HCT116 (cell line): ENCODE results near the gene PDHX. TPM values are rescaled to one million over a fixed set of nuclear protein-coding genes. Genes with fewer than 3 reads are reported as not detected.

Source experiments
- ATAC-seq: fragments of 200-7000 bp; cut with Tn5 transposase; 2 replicates; pipeline ENCODE4 v1.9.1; 2020; ENCODE audit warnings: mild to moderate bottlenecking, moderate library complexity
- BruUV-seq: library from RNA; stranded (reverse); fragments of 400-500 nt; replicated peaks from 2 replicates; lab custom pipeline; 2021; lab: Mats Ljungman, UMichigan
- CTCF ChIA-PET: fragments of 300-600 bp; sonication (Branson Sonifier 250); formaldehyde crosslinking; loops from one replicate; lab custom pipeline; 2021; ENCODE audit warnings: antibody characterized with exemption; lab: Charles Lee
- POLR2A ChIA-PET: fragments of 300-600, 350-600 bp; sonication (Branson Sonifier 250); formaldehyde crosslinking; loops from one replicate; lab custom pipeline; 2021; ENCODE audit warnings: antibody characterized with exemption; lab: Charles Lee
- RAD21 ChIA-PET, 2 experiments: fragments of 300-600 bp; sonication (Branson Sonifier 250); formaldehyde crosslinking; loops; one replicate each; lab custom pipeline; 2023; ENCODE audit warnings: low total read pairs in 2 of 2; ENCODE audit not compliant: uncharacterized antibody in 2 of 2, unreplicated experiment in 2 of 2, low non-redundant PET in 1 of 2; lab: Charles Lee
- DNase-seq: peaks from one replicate; pipeline ENCODE4 v3.0.0-alpha.2; 2010; ENCODE audit warnings: low read depth, low spot score
- H2AFZ ChIP-seq: fragments of 200-600 bp; shearing (Covaris generic), sonication (generic); 2 replicates; pipeline ENCODE4 v1.6.1; 2017; ENCODE audit warnings: low read depth, mixed run types, mixed read lengths, antibody characterized with exemption, low read length; ENCODE audit not compliant: poor library complexity, severe bottlenecking
- H3K27ac ChIP-seq: 2 replicates; pipeline ENCODE4 v1.5.1; 2012; ENCODE audit warnings: low read depth, low read length
- H3K27me3 ChIP-seq: fragments of 200-600 bp; sonication (generic); 2 replicates; pipeline ENCODE4 v1.6.1; 2016; ENCODE audit warnings: mixed run types, low read length, mixed read lengths; ENCODE audit not compliant: insufficient read depth
- H3K36me3 ChIP-seq, 2 experiments: fragments of 200-500 bp in 1 of 2; fragments of 200-600 bp in 1 of 2; sonication (Bioruptor generic) in 1 of 2; sonication (generic) in 1 of 2; 2 replicates each; pipeline versions ENCODE4 v1.5.1 to v1.6.1; 2014 to 2016; ENCODE audit warnings: low read length in 2 of 2, inconsistent platforms in 1 of 2, mixed read lengths in 1 of 2, mixed run types in 1 of 2; ENCODE audit not compliant: insufficient read depth in 2 of 2, control insufficient read depth in 1 of 2
- H3K4me1 ChIP-seq, 2 experiments: fragments of 200-600 bp in 1 of 2; sonication (generic) in 1 of 2; 2 replicates each; pipeline versions ENCODE4 v1.5.1 to v1.6.1; 2012 to 2017; ENCODE audit warnings: low read length in 2 of 2, inconsistent platforms in 1 of 2, mild to moderate bottlenecking in 1 of 2, mixed read lengths in 1 of 2, mixed run types in 1 of 2, moderate library complexity in 1 of 2; ENCODE audit not compliant: insufficient read depth in 2 of 2, control insufficient read depth in 1 of 2
- H3K4me2 ChIP-seq: fragments of 200-600 bp; sonication (generic); 2 replicates; pipeline ENCODE4 v1.6.1; 2017; ENCODE audit warnings: mixed run types, low read length, mixed read lengths
- H3K4me3 ChIP-seq, 2 experiments: fragments of 200-600 bp in 1 of 2; sonication (generic) in 1 of 2; replicated peaks in 1 of 2; 2 replicates each; pipeline ENCODE4 v1.5.1; 2011 to 2016; ENCODE audit warnings: low read length in 2 of 2, control low read depth in 1 of 2, low read depth in 1 of 2, mild to moderate bottlenecking in 1 of 2, mixed read lengths in 1 of 2, mixed run types in 1 of 2
- H3K79me2 ChIP-seq: fragments of 200-600 bp; sonication (generic); 2 replicates; pipeline ENCODE4 v1.6.1; 2017; ENCODE audit warnings: mild to moderate bottlenecking, mixed run types, low read length, moderate library complexity, mixed read lengths; ENCODE audit not compliant: insufficient read depth
- H3K9ac ChIP-seq: fragments of 200-600 bp; sonication (generic); 2 replicates; pipeline ENCODE4 v1.6.1; 2016; ENCODE audit warnings: low read length, mixed read lengths
- H3K9me2 ChIP-seq: fragments of 200-600 bp; sonication (generic), shearing (Covaris generic); 2 replicates; pipeline ENCODE4 v1.6.1; 2017; ENCODE audit warnings: mixed run types, mild to moderate bottlenecking, moderate library complexity; ENCODE audit not compliant: insufficient read depth
- H3K9me3 ChIP-seq, 2 experiments: fragments of 200-500 bp in 1 of 2; fragments of 200-600 bp in 1 of 2; sonication (Bioruptor generic) in 1 of 2; sonication (generic) in 1 of 2; 2 replicates each; pipeline ENCODE4 v1.6.1; 2014 to 2017; ENCODE audit warnings: low read length in 2 of 2, mixed read lengths in 2 of 2, inconsistent platforms in 1 of 2, low read depth in 1 of 2, mild to moderate bottlenecking in 1 of 2, mixed run types in 1 of 2, moderate library complexity in 1 of 2; ENCODE audit not compliant: control insufficient read depth in 1 of 2, insufficient read depth in 1 of 2
- H4K20me1 ChIP-seq: fragments of 200-600 bp; sonication (generic), shearing (Covaris generic); 2 replicates; pipeline ENCODE4 v1.6.1; 2017; ENCODE audit warnings: mixed run types, mild to moderate bottlenecking, moderate library complexity; ENCODE audit not compliant: insufficient read depth
- CBX3 ChIP-seq: IDR thresholded peaks from 2 replicates; pipeline ENCODE4 v1.6.1; 2012; ENCODE audit warnings: low read depth
- CEBPB ChIP-seq: IDR thresholded peaks from 2 replicates; pipeline ENCODE4 v1.6.1; 2012; ENCODE audit warnings: low read depth
- CTCF ChIP-seq, 3 experiments: fragments of 200-600 bp in 1 of 3; sonication (generic) in 1 of 3; IDR thresholded peaks in 2 of 3; conservative IDR thresholded peaks in 1 of 3; 2 replicates each; pipeline ENCODE4 v1.5.1; 2012 to 2017; ENCODE audit warnings: low read depth in 2 of 3, low read length in 2 of 3, antibody characterized with exemption in 1 of 3, borderline replicate concordance in 1 of 3, control low read depth in 1 of 3, mild to moderate bottlenecking in 1 of 3, mixed read lengths in 1 of 3, mixed run types in 1 of 3, moderate library complexity in 1 of 3; ENCODE audit not compliant: insufficient read depth in 1 of 3
- ELF1 ChIP-seq: IDR thresholded peaks from 2 replicates; pipeline ENCODE4 v1.6.1; 2012; ENCODE audit warnings: low read depth, borderline replicate concordance
- EZH2 ChIP-seq: fragments of 200-600 bp; sonication (generic); IDR thresholded peaks from 2 replicates; pipeline ENCODE4 v1.6.1; 2017; ENCODE audit warnings: antibody characterized with exemption, mixed run types
- EZH2phosphoT487 ChIP-seq: fragments of 200-600 bp; IDR thresholded peaks from 2 replicates; pipeline ENCODE4 v1.6.1; 2018; ENCODE audit warnings: antibody characterized with exemption, borderline replicate concordance
- FOSL1 ChIP-seq: IDR thresholded peaks from 2 replicates; pipeline ENCODE4 v1.6.1; 2012; ENCODE audit warnings: low read depth
- JUND ChIP-seq: IDR thresholded peaks from 2 replicates; pipeline ENCODE4 v1.6.1; 2012
- POLR2AphosphoS5 ChIP-seq: IDR thresholded peaks from 2 replicates; pipeline ENCODE4 v1.6.1; 2011; ENCODE audit warnings: mild to moderate bottlenecking, low read depth, low read length, moderate library complexity
- RAD21 ChIP-seq: IDR thresholded peaks from 2 replicates; pipeline ENCODE4 v1.6.1; 2012; ENCODE audit warnings: low read depth, mild to moderate bottlenecking
- REST ChIP-seq: IDR thresholded peaks from 2 replicates; pipeline ENCODE4 v1.6.1; 2012; ENCODE audit warnings: low read depth
- SP1 ChIP-seq: IDR thresholded peaks from 2 replicates; pipeline ENCODE4 v1.6.1; 2012; ENCODE audit warnings: low read depth
- SRF ChIP-seq: IDR thresholded peaks from 2 replicates; pipeline ENCODE4 v1.6.1; 2012; ENCODE audit warnings: low read depth
- TCF7L2 ChIP-seq: IDR thresholded peaks from 2 replicates; pipeline ENCODE4 v1.7.0; 2011; ENCODE audit warnings: borderline replicate concordance, inconsistent platforms; ENCODE audit not compliant: insufficient read depth, insufficient read length; ENCODE audit errors: extremely low read depth
- YY1 ChIP-seq: IDR thresholded peaks from 2 replicates; pipeline ENCODE4 v1.6.1; 2011; ENCODE audit warnings: low read length, low read depth, moderate library complexity, mild to moderate bottlenecking; ENCODE audit not compliant: insufficient replicate concordance; ENCODE audit errors: extremely low read depth
- ZBTB33 ChIP-seq: IDR thresholded peaks from 2 replicates; pipeline ENCODE4 v1.6.1; 2011; ENCODE audit warnings: mild to moderate bottlenecking, low read length, moderate library complexity; ENCODE audit not compliant: insufficient replicate concordance; ENCODE audit errors: extremely low read depth
- intact Hi-C: fragments of 100-400 bp; cut with micrococcal nuclease; formaldehyde crosslinking; loops from 2 replicates; pipeline ENCODE4 v1.10.0; 2022
- total RNA-seq: library from RNA; stranded (reverse); gene quantifications from one replicate; pipeline ENCODE4 v1.2.1, GENCODE V29; 2021; ENCODE audit not compliant: unreplicated experiment

PDHX gene
- total RNA-seq, 1 experiment from 2014 or later = 36.6 TPM

GRCh38 chr11:35034401-35034800 lies 118.0 kb downstream of the PDHX start:
- Histone ChIP-seq H3K4me3 (no peak overlapping the region), H3K27ac (no peak overlapping the region), H3K9me2 (no peaks in the 10 kb centered on the region), H3K9ac (no peak overlapping the region), H3K27me3 (no peaks in the 10 kb centered on the region), H3K36me3 (no peaks in the 10 kb centered on the region), H3K79me2 (no peaks in the 10 kb centered on the region), H2AFZ (no peak overlapping the region), H4K20me1 (no peaks in the 10 kb centered on the region), H3K4me2 (no peak overlapping the region), H3K9me3 (no peaks in the 10 kb centered on the region), H3K4me1 (peaks cover 26 to 66% of the 10 kb centered on the region in 2 experiments)
- no peak for ATAC-seq
- RAD21 ChIA-PET = no interaction called here
- POLR2A ChIA-PET = no interaction called here
- no peak for DNase-seq
- BruUV-seq = no TSS peak
- intact Hi-C loops = no loop called here
- no peak for TF ChIP-seq POLR2AphosphoS5
- TF ChIP-seq CTCF (IDR thresholded peaks at IDR 0.05 in 2 of 3, conservative IDR thresholded peaks at IDR 0.05 in 1 of 3; ENCODE audit: borderline replicate concordance in 1 of 3, insufficient read depth in 1 of 3, low read depth in 2 of 3, low read length in 2 of 3) = no peak
- no peak for TF ChIP-seq SP1
- no peak for TF ChIP-seq REST
- no peak for TF ChIP-seq CEBPB
- TF ChIP-seq EZH2phosphoT487 = no peak
- TF ChIP-seq CBX3 = no peak
- no peak for TF ChIP-seq SRF
- TF ChIP-seq JUND = no peak
- TF ChIP-seq FOSL1 = no peak
- no peak for TF ChIP-seq TCF7L2
- TF ChIP-seq YY1 = no peak
- TF ChIP-seq ELF1 = no peak
- no peak for TF ChIP-seq ZBTB33
- TF ChIP-seq EZH2 = no peak
- TF ChIP-seq RAD21 = no peak
- CTCF ChIA-PET = no interaction called here
